GM23248 (cell line): ENCODE data around the gene TMC2.
"Not testable (repeated sequence)": the region's sequence is repeated elsewhere in the genome, so short reads cannot be mapped to it uniquely, and the experiment has no call there.

Source experiments
- EZH2 ChIP-seq: fragments of 200-600 bp; sonication (generic); IDR thresholded peaks from 2 replicates; pipeline ENCODE4 v1.6.1; 2018; ENCODE audit warnings: antibody characterized with exemption, mild to moderate bottlenecking; ENCODE audit not compliant: insufficient read depth, poor library complexity, severe bottlenecking
- EZH2phosphoT487 ChIP-seq: fragments of 200-600 bp; sonication (generic); IDR thresholded peaks from 2 replicates; pipeline ENCODE4 v1.6.1; 2018; ENCODE audit warnings: antibody characterized with exemption, moderate library complexity, mild to moderate bottlenecking, low read depth; ENCODE audit not compliant: insufficient read depth

GRCh38 chr20:2504803-2505202, 31.6 kb upstream of the TMC2 start:
- not testable (repeated sequence) for TF ChIP-seq EZH2, EZH2phosphoT487
